ENCODE measurements around the gene POP7.
"Not testable (repeated sequence)": the region's sequence is repeated elsewhere in the genome, so short reads cannot be mapped to it uniquely, and the experiment has no call there.

POP7 gene

DNA sequence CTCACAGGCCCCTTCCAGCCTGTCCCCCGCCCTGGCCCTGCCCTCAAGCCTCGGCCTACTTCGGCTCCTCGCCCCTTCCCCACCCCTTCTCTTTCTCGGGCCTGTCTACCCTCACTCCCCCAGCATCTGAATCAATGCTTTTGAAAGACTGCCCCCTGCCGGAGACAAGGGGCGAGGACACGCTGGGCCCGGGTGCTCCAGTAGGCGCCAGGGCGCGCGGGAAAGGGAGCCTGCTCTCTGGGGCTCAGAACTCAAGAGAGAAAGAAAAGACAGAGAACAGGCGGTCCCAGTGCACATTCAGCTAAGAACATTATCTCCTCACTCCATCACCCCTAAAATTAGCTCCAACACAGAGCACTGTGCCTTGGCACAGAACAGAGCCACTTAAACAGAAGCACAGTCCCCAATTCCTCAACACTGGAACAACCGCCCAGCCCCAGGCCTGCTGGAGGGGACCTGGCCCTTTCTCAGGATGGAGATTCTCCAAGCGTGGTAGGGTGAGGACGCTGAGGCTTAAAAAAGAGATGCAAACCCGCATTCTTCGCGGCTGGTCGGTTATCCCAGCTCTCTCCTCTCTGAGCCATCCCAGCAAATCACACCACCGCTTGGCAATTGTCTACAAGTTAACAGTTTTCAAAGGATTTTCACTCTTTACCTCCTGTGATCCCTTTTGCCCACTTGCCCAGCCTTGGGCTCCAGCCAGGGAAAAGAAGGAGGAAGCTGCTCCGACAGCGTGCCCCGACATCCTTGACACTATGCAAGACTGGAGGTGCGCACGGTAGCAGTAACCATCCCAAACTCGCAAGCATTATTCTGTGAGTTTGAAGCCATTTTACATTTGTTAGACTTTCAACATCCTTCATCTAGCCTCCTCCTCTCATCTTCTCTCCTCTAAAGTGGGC lies 14.0 kb upstream of the POP7 start:
- DNase-seq (ENCODE audit: extremely low read depth in 1 of 2, low read depth in 1 of 2) = peak; percentile 59 to 70

DNA sequence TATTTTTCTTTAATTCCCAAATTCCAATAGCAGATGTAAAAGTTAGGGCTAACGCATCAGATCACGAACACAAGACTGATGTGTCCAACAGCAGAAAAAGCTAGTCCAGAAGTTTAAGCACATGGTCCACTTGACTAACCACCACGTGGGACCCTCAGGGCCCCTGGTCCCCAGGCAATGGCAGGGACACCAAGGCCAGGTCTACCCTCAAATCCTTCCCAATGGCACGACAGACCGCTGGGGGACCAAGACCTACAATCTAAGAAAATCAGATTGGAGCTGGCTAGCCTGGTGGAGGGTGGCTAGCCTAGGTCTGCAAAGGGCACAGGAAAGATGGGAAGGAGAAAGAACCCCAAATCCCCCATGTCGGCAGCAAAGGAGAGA lies 13.4 kb upstream of the POP7 start:
- DNase-seq (ENCODE audit: extremely low read depth in 1 of 2, low read depth in 1 of 2) = no peak

DNA sequence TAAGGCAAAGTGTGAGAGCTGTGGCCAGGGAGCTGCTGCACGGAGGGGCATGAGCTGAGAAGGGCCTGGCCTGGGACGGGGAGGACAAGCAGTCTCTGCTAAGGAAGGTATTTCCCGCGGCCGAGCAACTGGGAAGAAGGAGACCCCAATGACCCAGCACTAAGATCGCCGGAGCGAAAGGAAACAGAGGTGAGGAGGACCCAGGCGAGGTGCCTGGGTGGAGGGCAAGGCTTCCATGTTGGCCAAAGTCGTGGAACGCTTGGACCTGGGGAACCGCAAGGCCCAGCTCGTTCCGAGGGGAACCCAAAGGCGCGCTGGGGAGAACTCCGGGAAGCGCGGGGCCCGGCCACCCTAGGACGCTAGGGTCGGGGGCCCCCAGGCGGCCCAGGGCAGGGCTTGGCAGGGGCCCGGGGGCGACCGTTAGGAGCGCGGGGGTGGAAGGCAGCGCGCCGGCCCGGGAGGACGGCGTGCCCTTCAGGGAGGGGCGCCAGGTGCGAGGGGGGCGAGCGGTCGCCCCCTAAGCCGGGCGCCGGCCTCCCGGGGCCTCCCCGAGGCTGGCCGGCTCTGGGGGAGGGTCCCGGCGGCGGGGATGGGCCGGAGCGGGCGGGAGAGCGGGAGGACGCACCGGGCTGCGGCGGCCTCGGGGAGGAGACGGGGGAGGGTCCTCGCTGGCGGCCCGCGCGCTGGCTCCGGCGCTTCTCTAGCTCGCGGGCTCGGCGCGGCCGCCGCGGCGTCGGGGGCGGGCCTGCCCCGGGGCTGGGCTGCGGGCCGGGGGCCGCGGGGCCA lies 12.4 kb upstream of the POP7 start:
- no peak for DNase-seq (ENCODE audit: extremely low read depth in 1 of 2, low read depth in 1 of 2)

DNA sequence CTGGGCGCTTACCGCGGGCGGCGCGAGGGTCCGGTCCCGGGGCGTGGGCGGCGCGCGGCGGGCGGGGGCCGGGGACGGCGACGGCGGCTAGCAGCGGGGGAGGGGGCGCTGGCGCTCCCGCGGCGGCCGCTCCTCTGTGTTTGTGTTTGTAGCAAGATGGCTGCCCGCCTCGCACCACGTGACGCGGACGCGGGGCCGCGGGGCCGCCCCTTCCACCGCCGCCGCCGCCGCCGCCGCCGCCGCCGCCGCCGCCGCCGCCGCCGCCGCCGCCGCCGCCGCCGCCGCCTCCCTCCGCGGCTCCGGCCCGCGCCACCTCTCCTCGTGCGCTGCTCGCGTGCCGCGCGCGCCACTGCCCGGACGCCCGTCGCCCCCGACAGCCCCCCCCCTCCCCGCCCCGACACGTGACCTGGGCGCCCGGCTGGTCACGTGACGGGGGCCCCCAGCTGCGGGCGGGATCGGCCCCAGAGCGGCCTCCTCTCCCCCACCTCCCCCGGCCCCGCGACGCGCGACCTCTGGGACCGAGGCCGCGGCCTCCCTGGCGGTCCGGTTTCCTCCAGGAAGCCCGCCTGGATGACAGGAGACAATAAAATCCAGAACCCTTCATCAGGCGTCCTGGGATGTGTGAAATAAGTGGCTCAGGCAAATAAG lies 11.7 kb upstream of the POP7 start, which contains the start of gene GIGYF1:
GIGYF1 (minus strand) TSS at position 153 of the 648 bp plus-strand sequence. CDS start 6,012 bp downstream, outside the sequence.
- peak in 1 of 2 donors; percentile 60 for DNase-seq (ENCODE audit: extremely low read depth in 1 of 2, low read depth in 1 of 2)

- no peak for DNase-seq (ENCODE audit: extremely low read depth in 1 of 2, low read depth in 1 of 2)
These were observed 9.8 kb upstream of the POP7 start for GRCh38 chr7:100696123-100696521.

DNA sequence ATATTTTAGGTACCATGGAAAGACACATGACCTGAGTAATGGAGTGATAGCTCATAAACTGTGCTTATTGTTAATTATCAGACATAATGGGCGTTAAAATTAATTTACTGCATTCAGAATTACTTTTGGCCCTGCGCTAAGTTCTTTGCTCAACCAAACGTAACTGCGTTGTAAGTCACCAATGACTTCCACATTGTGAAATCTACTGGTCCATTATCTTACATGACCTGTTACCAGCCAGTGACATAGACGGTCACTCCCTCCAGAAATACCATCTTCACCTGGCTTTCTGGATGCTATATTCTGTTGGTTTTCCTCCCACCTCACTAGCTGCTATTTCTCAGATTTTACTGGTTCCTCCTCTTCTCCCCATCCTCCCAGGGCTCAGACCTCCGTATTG lies 6.9 kb upstream of the POP7 start:
- DNase-seq (ENCODE audit: extremely low read depth in 1 of 2, low read depth in 1 of 2) = no peak

DNA sequence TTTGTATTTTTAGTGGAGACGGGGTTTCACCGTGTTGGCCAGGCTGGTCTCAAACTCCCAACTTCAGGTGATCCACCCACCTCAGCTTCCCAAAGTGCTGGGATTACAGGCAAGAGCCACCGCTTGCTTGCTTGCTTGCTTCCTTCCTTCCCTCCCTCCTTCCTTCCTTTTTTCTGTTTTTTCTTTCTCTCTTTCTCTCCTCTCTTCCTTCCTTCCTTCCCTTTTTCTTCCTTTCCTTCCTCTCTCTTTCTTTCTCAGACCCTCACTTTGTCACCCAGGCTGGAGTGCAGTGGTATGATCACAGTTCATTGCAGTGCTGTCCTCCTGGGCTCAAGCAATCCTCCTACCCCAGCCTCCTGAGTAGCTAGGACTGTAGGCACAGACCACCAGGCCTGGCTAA lies 4.8 kb upstream of the POP7 start:
- not testable (repeated sequence) for DNase-seq (ENCODE audit: extremely low read depth in 1 of 2, low read depth in 1 of 2)

DNA sequence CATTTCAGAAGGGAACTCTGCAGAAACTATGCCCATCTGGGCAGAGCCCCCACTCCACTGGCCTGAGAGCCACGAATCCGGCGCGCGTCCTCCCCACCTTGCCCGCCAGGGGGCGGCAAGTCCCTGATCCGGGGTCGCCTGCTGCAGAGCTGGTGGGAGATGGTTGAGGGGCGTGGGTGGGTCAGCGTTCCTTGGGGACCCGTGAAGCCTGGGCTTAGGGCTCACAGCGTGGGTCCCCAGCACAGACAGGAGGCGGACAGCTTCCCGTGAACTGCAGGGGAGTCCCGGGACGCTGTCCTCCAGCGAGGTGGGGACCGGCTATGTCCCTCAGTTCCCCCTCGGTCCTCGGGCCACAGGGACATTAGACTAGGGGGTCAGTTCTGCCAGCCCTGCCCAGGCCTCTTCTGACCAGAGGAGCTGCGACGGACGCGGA lies 585 bp upstream of the POP7 start:
- DNase-seq (ENCODE audit: extremely low read depth in 1 of 2, low read depth in 1 of 2) = peak; percentile 20 to 69

- DNase-seq (ENCODE audit: extremely low read depth in 1 of 2, low read depth in 1 of 2) = no peak
These were observed 871 bp downstream of the POP7 start for GRCh38 chr7:100706672-100707311.

- DNase-seq (ENCODE audit: extremely low read depth in 1 of 2, low read depth in 1 of 2) = no peak
These were observed 2.5 kb downstream of the POP7 start for GRCh38 chr7:100708395-100708794.

GRCh38 chr7:100710452-100710851 lies 4.5 kb downstream of the POP7 start:
- DNase-seq (ENCODE audit: extremely low read depth in 1 of 2, low read depth in 1 of 2) = no peak

GRCh38 chr7:100711369-100711768 lies 5.4 kb downstream of the POP7 start:
- no peak for DNase-seq (ENCODE audit: extremely low read depth in 1 of 2, low read depth in 1 of 2)

DNA sequence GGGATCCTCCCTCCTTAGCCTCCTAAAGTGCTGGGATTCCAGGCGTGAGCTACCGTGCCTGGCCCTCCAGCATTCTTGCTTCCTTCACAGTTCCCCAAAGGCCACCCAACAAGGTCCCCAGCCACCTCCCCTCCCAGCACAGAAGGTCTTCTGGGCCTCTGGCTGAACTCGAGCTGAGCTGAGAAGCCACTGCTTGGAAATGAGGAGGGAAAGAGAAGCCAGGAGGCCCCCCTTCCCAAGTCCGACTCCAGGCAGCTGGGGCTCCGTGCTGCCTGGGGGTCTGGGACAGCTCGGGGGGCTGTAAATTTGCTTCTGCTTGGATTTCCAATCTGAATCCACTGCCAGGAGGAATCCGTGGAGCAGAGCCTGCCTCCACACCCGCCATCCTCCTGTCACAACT lies 8.8 kb downstream of the POP7 start:
- no peak for DNase-seq (ENCODE audit: extremely low read depth in 1 of 2, low read depth in 1 of 2)

- not testable (repeated sequence) for DNase-seq (ENCODE audit: extremely low read depth in 1 of 2, low read depth in 1 of 2)
These were observed 11.2 kb downstream of the POP7 start for GRCh38 chr7:100717073-100717472.

DNA sequence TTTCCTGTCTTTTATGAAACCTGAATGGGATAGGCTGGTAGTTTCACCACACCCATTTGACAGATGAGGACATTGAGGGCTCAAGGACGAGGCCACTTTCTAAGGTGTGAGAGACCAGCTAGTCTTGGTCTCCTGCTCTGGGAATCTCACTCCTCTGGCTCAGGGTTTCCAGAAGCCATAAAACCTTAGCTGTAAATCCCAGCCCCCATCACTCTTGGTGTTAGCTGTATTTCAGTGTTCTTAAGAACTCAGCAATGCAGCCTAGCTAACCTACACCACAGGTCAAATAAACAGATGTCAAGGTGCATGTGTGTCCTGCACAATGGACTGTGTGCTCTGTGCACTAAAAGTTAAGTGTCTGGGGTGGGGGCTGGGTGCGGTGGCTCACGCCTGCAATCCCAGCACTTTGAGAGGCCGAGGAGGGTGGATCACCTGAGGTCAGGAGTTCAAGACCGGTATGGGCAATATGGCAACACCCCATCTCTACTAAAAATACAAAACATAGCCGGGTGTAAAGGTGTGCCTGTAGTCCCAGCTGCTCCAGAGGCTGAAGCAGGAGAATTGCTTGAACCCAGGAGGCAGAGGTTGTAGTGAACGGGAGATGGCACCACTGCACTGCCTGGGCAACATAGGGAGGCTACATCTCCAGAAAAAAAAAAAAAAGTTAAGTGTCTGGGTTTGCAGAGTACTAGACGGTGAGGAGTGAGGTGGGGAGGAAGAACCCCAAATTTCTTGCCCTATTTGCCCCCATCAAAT lies 13.8 kb downstream of the POP7 start:
- no peak for DNase-seq (ENCODE audit: extremely low read depth in 1 of 2, low read depth in 1 of 2)

DNA sequence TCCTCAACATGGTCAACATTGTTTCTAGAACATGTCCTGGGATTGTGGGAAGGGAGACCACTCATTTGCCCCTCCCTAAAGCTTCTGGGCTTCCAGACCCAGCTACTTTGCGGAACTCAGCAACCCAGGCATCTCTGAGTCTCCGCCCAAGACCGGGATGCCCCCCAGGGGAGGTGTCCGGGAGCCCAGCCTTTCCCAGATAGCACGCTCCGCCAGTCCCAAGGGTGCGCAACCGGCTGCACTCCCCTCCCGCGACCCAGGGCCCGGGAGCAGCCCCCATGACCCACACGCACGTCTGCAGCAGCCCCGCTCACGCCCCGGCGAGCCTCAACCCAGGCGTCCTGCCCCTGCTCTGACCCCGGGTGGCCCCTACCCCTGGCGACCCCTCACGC lies 14.4 kb downstream of the POP7 start, which contains the start of gene EPO:
EPO (plus strand) TSS at position 190 of the 392 bp plus-strand sequence. CDS start 513 bp downstream, outside the sequence.
- no peak for DNase-seq (ENCODE audit: extremely low read depth in 1 of 2, low read depth in 1 of 2)

DNA sequence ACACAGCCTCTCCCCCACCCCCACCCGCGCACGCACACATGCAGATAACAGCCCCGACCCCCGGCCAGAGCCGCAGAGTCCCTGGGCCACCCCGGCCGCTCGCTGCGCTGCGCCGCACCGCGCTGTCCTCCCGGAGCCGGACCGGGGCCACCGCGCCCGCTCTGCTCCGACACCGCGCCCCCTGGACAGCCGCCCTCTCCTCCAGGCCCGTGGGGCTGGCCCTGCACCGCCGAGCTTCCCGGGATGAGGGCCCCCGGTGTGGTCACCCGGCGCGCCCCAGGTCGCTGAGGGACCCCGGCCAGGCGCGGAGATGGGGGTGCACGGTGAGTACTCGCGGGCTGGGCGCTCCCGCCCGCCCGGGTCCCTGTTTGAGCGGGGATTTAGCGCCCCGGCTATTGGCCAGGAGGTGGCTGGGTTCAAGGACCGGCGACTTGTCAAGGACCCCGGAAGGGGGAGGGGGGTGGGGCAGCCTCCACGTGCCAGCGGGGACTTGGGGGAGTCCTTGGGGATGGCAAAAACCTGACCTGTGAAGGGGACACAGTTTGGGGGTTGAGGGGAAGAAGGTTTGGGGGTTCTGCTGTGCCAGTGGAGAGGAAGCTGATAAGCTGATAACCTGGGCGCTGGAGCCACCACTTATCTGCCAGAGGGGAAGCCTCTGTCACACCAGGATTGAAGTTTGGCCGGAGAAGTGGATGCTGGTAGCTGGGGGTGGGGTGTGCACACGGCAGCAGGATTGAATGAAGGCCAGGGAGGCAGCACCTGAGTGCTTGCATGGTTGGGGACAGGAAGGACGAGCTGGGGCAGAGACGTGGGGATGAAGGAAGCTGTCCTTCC lies 15.0 kb downstream of the POP7 start:
- DNase-seq (ENCODE audit: extremely low read depth in 1 of 2, low read depth in 1 of 2) = no peak

DNA sequence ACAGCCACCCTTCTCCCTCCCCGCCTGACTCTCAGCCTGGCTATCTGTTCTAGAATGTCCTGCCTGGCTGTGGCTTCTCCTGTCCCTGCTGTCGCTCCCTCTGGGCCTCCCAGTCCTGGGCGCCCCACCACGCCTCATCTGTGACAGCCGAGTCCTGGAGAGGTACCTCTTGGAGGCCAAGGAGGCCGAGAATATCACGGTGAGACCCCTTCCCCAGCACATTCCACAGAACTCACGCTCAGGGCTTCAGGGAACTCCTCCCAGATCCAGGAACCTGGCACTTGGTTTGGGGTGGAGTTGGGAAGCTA lies 15.5 kb downstream of the POP7 start:
- no peak for DNase-seq (ENCODE audit: extremely low read depth in 1 of 2, low read depth in 1 of 2)

GRCh38 chr7:100722480-100723212 lies 16.7 kb downstream of the POP7 start:
- DNase-seq (ENCODE audit: extremely low read depth in 1 of 2, low read depth in 1 of 2) = no peak
